Measurements from ENCODE around the gene GNMT.
A peak's percentile ranks its signal among the peaks of the same experiment; 100 is the strongest.
"Not testable (repeated sequence)": the region's sequence is repeated elsewhere in the genome, so short reads cannot be mapped to it uniquely, and the experiment has no call there.

Gene GNMT

DNA sequence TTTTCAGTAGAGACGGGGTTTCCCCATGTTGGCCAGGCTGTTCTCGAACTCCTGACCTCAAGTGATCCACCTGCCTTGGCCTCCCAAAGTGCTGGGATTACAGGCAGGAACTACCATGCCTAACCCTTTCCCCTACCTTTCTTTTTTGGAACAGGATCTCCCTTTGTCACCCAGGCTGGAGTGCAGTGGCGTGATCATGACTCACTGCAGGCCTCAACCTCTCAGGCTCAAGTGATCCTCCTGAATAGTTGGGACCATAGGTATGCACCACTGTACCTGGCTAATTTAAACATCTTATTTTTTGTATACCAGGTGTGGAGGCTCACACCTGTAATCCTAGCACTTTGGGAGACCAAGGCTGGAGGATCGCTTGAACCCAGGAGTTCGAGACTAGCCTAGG is 19.2 kb upstream of the GNMT start:
- not testable (repeated sequence) for DNase-seq (ENCODE audit: low spot score)

DNA sequence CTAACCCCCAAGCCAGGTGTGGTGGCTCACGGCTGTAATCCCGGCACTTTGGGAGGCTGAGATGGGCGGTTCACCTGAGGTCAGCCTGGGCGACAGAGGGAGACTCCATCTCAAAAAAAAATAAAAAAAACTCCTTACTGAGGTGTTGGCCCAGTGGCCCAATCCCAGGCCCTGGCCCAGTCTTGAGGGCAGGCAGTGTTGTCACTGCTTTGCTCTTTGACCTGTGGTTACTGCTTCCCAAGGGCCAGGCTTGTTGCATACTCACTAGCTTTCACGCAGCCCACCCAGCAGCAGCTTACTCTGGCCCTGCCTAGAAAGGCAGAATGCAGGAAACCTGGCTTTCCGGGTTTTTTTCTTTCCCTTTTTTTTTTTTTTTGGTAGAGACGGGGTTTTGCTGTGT is 18.1 kb upstream of the GNMT start:
- DNase-seq (ENCODE audit: low spot score): no peak

DNA sequence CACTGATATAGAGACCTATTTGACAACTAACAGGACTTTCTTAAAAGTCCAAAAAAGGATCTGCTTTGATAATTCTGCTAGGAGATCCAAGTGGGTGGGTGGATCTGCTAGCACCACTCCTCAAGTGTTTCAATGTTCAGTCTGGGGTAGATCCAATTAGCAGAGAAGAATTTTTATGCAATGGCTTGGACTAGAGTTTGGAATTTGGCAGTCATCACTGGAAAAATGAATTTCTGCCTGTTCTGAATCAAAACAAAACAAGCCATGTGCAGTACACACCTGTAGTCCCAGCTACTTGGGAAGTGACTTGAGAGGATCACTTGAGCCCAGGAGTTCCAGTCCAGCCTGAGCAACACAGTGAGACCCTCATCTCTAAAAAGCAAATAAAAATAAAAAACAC is 12.6 kb upstream of the GNMT start:
- DNase-seq (ENCODE audit: low spot score): no peak

DNA sequence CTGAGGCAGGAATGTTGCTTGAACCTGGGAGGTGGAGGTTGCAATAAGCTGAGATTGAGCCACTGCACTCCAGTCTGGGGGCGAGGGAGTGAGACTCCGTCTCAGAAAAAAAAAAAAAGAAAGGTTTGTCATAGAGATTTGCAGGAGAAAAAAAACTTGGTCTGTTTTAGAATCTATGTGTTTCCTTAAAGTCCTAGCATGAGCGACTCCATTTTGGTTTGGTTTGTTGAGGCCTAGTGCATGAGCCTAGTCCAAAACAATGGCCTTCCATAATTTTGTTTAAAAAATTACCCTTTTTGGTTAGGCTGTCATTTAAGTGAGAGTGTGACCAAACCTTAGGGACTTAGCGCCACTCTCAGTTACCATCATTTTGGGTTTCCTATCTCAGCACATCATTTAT is 8.2 kb upstream of the GNMT start:
- DNase-seq (ENCODE audit: low spot score): no peak

GRCh38 chr6:42954405-42954804 is 6.1 kb upstream of the GNMT start:
- not testable (repeated sequence) for DNase-seq (ENCODE audit: low spot score)

- DNase-seq (ENCODE audit: low spot score): no peak
Measured at GRCh38 chr6:42958125-42958524, 2.4 kb upstream of the GNMT start.

DNA sequence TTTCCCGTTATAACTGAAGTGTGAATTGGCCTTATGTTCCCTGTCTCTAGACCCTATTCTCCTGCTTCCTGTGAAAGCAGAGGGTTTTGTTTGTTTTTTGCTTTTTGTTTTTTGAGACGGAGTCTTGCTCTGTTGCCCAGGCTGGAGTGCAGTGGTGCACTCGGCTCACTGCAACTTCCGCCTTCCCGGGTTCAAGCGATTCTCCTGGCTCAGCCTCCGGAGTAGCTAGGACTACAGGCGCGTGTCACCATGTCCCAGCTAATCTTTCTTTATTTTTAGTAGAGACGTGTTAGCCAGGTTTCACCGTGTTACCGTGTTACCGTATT is 674 bp upstream of the GNMT start:
- DNase-seq (ENCODE audit: low spot score): no peak

GRCh38 chr6:42961020-42961470 is 491 bp downstream of the GNMT start:
- no peak for DNase-seq (ENCODE audit: low spot score)

DNA sequence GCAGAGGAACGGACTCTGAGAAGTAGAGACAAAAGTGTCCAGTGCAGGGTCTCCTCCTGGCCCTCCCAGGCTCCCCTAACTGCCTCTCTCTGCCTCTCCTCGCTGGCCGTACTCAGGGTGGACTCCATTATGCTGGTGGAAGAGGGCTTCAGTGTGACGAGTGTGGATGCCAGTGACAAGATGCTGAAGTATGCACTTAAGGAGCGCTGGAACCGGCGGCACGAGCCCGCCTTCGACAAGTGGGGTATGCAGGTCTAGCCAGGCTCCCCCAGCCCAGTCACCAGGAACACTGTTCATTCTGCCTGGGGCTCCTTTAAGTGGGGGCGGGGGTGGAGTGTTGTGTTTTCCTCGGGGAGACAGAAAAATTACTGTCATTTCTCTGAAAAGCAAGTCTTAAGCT is 1.5 kb downstream of the GNMT start:
- no peak for DNase-seq (ENCODE audit: low spot score)

GRCh38 chr6:42962502-42963178 is 2.1 kb downstream of the GNMT start:
- DNase-seq (ENCODE audit: low spot score): no peak

DNA sequence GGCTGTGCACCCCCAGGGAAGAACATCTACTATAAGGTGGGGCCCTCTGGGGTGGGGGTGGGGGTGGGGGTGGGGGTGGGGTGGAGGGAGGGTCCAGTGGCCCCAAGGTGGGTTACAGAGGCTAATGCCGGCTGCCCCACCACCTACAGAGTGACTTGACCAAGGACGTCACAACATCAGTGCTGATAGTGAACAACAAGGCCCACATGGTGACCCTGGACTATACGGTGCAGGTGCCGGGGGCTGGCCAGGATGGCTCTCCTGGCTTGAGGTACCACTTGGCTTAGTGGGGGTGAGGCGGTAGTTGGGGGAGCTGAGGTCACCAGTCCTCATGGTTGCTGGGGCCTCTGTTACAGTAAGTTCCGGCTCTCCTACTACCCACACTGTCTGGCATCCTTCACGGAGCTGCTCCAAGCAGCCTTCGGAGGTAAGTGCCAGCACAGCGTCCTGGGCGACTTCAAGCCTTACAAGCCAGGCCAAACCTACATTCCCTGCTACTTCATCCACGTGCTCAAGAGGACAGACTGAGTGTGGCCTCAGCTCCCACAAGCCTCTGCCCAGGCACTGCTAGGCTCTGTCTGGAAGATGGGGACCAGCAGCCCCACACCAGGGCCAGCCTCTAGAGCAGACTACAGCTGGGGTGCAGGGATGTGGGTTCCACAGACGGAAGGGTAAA is 2.8 kb downstream of the GNMT start:
- no peak for DNase-seq (ENCODE audit: low spot score)

DNA sequence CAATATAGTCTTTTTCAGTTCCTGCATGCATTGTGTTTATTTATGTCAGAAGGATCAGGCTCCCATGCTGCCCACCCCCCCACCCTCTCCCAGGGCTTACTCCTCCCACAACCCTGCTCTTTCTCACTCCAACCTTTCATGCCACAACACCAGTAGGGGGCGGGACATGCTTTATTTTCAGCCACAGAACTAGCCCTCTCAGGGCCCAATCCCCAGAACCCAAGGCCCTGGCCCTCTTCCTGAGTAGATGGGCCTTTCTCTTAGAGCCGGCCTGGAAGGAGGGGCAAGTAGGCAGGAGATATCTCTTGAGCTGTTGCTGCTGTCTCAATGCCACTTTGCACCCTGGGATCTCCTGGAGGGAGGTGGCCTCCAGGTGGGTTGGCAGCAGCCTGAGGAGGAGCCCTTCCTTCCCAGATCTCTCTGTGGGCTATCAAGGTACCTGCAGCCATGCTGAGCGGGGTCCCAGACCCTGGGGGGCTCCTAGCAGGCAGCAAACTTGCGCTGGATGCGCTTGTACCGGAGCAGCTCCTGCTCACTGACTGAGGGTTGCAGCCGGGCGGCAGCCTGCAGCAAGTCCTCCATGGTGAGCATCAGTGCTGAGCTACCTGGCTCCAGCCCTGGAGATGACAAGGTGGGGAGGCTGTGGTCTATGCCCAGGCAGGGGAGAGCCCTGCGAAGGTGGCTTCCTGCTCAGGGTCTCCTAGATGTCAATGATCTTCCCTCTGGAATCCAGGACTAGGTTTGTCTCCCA is 3.5 kb downstream of the GNMT start:
- DNase-seq (ENCODE audit: low spot score): no peak

GRCh38 chr6:42966571-42966970 is 6.0 kb downstream of the GNMT start:
- DNase-seq (ENCODE audit: low spot score): no peak

DNA sequence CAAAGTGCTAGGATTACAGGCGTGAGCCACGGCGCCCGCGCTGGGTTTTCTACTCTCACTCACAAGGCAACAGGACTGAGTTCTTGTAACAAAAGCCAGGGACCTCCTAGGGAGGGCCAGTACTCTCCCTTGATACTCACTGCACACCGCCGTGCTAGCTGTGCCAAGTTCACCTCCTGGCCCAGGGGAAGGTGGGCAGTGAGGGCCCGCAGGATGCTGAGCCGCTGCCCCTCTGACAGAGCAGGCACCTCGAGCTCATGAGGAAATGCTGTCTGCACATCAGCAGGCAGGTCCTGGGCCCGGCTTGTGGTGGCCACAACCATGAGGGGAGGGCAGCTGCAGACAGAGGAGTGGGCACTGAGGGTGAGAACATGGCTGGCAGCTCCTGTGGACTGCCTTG is 6.7 kb downstream of the GNMT start:
- DNase-seq (ENCODE audit: low spot score): no peak

GRCh38 chr6:42968126-42968701 is 7.7 kb downstream of the GNMT start:
- DNase-seq (ENCODE audit: low spot score): no peak

- DNase-seq (ENCODE audit: low spot score): no peak
Measured at GRCh38 chr6:42968783-42969182, 8.2 kb downstream of the GNMT start.

DNA sequence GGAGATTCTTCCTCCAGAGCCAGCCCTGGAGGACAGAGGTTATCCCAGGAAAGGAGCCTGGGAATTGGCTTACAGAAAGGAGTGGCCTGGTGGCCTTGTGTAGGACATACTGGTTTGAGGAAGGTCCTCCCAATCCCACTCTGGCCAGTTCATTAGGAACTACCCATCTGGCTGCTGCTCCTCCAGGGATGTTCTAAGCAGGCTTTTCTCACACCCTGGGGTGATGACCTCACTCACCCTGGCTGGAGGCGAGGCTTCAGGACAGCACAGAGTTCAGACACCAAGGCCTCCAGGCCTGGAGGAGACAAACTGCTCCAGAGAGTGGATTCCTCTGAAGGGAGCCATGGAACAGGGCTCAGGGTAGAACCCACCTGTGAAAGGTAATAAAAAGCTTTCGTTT is 8.9 kb downstream of the GNMT start:
- DNase-seq (ENCODE audit: low spot score): no peak

DNA sequence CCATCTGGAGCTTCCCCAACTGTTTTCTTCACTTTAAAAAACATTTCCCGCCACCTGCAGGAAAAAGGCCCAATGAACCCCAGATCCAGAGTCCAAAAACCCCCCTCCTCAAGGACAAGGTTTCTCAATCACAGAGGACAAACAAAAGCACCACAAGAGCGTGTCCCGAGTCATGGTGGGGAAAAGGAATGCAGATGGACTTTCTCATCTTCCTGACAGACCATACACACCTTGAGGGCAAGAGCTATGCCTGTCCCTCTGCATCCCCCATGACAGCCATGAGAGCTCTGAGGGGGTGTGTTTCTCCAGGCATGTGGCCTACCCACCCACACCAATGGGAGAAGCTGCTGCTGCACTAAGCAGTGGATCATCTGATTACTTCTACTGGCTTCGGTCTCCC is 9.4 kb downstream of the GNMT start:
- no peak for DNase-seq (ENCODE audit: low spot score)

- peak; percentile 36 for DNase-seq (ENCODE audit: low spot score)
Measured at GRCh38 chr6:42970871-42971612, 10.5 kb downstream of the GNMT start.

- no peak for DNase-seq (ENCODE audit: low spot score)
Measured at GRCh38 chr6:42971746-42972327, 11.3 kb downstream of the GNMT start.

- no peak for DNase-seq (ENCODE audit: low spot score)
Measured at GRCh38 chr6:42973926-42974325, 13.4 kb downstream of the GNMT start.

- DNase-seq (ENCODE audit: low spot score): no peak
Measured at GRCh38 chr6:42974919-42975505, 14.5 kb downstream of the GNMT start.

Measured in kidney capillary endothelial cell (primary cell).